NT2/D1 (cell line): Measurements from ENCODE around the gene PHF2.

ENCODE experiments used
- DNase-seq: peaks from one replicate; pipeline ENCODE4 v3.0.0-alpha.2; 2011; ENCODE audit warnings: low read depth, low spot score
- H3K27me3 ChIP-seq: 2 replicates; pipeline ENCODE4 v1.6.0; 2011; ENCODE audit warnings: mild to moderate bottlenecking; ENCODE audit not compliant: insufficient read length, insufficient read depth
- H3K36me3 ChIP-seq: 2 replicates; pipeline ENCODE4 v1.6.1; 2011; ENCODE audit warnings: mild to moderate bottlenecking, low read length, mixed read lengths; ENCODE audit not compliant: insufficient read depth, insufficient read length
- H3K4me1 ChIP-seq: 2 replicates; pipeline ENCODE4 v1.5.1; 2011; ENCODE audit not compliant: insufficient read depth, insufficient read length
- H3K4me3 ChIP-seq: 2 replicates; pipeline ENCODE4 v1.5.1; 2011; ENCODE audit warnings: low read depth; ENCODE audit not compliant: insufficient read length
- H3K9ac ChIP-seq: 2 replicates; pipeline ENCODE4 v1.6.0; 2011; ENCODE audit warnings: low read depth; ENCODE audit not compliant: insufficient read length
- H3K9me3 ChIP-seq: 2 replicates; pipeline ENCODE4 v1.5.1; 2011; ENCODE audit warnings: mild to moderate bottlenecking, low read length; ENCODE audit not compliant: insufficient read depth
- SUZ12 ChIP-seq: IDR thresholded peaks from 2 replicates; pipeline ENCODE4 v1.6.1; 2011; ENCODE audit not compliant: insufficient read length, insufficient read depth; ENCODE audit errors: extremely low read depth
- YY1 ChIP-seq: IDR thresholded peaks from 2 replicates; pipeline ENCODE4 v1.6.1; 2011; ENCODE audit not compliant: insufficient read length, insufficient read depth
- ZNF274 ChIP-seq: IDR thresholded peaks from 2 replicates; pipeline ENCODE4 v1.6.1; 2011; ENCODE audit warnings: mild to moderate bottlenecking, low read depth, low read length

Gene PHF2

DNA sequence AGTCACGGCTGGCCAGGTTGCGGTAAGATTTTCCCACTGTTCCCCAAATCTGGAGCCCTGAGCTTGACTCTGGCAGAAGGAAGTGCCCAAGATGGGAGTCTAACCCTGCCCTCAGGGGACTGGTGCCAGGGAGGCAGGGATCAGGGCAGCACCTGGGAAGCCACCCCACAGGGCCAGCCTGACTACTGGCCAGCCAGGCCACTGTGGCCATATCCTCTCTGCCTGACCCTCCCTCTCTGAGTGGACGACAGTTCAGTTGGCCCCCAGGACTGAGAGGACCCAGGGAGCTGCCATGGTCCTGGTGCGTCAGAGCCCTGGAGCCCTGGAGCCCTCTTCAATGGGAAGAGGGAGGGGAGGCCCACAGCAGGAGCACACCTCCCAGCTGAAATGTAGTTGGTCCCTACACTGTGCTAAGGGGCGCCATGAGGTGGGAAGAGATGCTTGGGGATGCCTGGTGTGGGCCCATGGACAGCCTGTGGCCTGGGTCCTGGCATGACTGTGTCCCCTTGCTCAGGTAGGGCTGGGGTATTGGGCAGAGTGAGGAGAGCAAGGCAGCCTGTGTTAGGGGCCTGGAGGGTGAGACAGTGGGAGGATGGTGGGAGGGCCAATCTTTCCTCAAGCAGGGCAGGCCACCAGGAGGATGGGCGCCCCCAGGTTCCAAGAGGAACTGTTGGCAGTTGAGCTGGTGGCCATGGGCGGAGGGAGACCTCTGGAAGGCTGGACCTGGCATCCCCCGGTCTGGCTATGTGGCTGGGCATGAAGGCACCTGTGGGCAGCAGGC, 81.1 kb downstream of the PHF2 start:
- Histone ChIP-seq H3K9me3 (no peaks in the 10 kb centered on the region), H3K27me3 (no peaks in the 10 kb centered on the region), H3K4me1 (peaks cover 13% of the 10 kb centered on the region), H3K36me3 (peaks cover 46% of the 10 kb centered on the region), H3K9ac (no peak overlapping the region), H3K4me3 (no peak overlapping the region)
- TF ChIP-seq SUZ12 = no peak
- DNase-seq = no peak

DNA sequence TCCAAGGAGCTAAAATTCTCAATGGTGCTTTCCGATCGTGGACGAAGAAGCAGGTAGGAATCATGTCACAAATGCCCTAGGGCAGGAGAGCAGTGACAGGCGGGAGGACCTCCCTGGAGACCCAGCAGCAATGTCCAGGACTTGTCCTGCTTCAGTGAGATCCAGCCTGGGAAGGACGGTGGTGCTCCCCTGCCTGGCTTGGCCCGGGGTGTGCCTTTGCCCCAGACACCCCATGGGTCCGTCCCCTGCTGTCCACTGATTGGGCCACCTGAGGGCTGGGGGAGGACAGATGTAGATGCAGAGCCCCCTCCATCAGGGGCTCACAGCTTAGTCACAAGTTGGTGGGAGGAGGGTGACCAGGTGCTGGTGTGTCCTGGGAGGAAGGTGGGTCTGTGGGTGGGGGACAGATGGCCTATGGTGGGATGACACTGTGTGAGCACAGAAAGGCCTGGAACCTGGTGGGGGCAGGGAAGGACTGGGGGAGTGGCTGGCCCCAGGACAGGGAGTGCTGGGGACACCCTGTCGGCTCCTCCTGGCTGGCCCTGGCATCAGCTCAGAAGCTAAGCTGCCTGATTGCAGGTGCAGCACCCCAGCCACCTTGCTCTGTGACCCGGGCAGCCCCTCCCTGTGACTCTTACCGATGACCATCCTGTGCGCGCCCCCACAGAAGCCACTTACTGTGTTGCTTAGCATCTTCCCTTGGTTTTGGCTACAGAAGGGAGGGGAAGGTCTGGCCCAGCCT, 82.0 kb downstream of the PHF2 start:
- Histone ChIP-seq H3K36me3 (peaks cover 48% of the 10 kb centered on the region), H3K4me1 (peaks cover 13% of the 10 kb centered on the region), H3K27me3 (no peaks in the 10 kb centered on the region), H3K9me3 (no peaks in the 10 kb centered on the region), H3K4me3 (no peak overlapping the region), H3K9ac (no peak overlapping the region)
- DNase-seq = no peak
- TF ChIP-seq YY1 = no peak
- TF ChIP-seq ZNF274 = no peak
- no peak for TF ChIP-seq SUZ12

DNA sequence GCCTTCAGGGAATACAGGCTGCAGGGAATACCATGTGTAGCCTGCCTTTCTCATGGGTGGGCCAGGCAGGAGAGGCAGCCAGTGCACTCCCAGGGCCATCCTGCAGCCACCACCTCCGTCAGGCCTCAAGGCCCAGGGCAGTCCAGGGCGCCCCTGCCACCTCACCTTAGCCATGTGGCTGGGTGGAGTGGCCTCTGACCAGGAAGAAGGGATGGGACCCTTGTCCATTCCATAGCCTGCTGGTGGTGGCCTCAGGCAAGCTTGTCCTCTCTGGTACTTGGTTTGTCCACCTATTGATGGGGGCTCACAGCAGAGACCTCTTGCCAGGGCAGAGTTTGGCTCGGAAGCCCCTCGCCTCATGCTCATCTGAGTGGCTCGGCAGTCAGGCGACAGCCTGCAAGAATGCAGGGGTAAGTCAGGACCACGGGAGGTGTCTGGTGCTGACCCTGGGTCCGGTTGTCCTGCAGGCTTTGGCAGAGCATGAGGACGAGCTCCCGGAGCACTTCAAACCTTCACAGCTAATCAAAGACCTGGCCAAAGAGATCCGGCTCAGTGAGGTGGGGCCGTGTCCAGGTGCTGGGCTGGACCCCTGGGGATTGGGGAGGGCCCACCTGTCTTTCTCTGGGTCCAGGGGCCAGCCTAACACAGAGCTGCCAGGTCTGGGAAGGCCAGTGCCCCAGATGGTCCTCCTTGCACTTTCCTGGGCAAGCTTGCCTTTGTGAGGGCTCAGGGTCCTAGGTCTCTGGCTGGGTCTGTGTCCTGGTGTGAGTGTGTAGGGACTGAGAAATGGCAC, 82.9 kb downstream of the PHF2 start:
- Histone ChIP-seq H3K4me3 (no peak overlapping the region), H3K36me3 (peaks cover 49% of the 10 kb centered on the region), H3K9me3 (no peaks in the 10 kb centered on the region), H3K27me3 (no peaks in the 10 kb centered on the region), H3K9ac (no peak overlapping the region), H3K4me1 (peaks cover 13% of the 10 kb centered on the region)
- no peak for TF ChIP-seq SUZ12
- no peak for TF ChIP-seq ZNF274
- no peak for TF ChIP-seq YY1
- DNase-seq = no peak

DNA sequence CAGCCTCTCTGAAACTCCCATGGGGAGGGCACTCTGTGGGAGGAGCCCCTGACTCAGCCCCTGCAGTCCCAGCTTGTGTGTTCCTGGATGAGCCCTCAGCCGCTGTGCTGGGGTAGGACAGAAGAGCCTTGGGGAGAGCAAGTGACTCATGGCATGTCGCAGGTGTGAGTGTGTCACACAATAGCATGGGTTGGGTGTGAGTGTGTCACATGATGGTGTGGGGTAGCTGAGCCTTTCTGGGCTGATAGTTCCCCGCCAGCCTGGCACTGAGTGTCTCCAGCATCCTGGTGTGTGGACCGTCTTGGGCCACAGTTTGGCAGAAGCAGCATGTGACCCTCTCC, 83.4 kb downstream of the PHF2 start:
- no peak for DNase-seq

DNA sequence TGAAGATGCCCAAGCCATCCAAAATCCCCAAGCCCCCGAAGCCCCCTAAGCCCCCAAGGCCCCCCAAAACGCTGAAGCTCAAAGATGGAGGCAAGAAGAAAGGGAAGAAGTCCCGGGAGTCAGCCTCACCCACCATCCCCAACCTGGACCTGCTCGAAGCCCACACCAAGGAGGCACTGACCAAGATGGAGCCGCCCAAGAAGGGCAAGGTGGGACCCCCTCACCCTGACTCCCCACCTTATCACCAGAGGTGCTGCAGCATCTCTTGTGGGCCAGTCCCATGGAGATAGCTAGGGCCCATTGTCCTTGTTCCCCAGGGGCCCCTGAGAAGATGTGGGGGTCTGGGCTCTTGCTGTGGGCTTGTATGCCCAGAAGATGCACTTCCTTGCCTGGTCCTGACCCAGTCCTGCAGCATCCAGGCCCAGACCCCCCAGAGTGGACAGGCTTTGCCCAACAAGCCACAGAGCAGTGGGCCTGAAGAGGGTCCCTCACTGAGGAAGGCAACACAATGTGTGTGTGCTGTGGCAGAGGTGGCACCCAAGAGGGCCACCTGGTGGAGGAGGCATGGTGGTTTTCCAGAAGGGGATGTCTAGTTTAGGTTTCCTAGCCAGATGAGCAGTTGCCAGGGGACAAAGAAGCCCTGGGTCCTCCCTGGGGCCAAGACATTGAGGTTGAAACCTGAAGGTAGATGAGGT, 84.1 kb downstream of the PHF2 start:
- Histone ChIP-seq H3K9me3 (no peaks in the 10 kb centered on the region), H3K9ac (no peak overlapping the region), H3K36me3 (peaks cover 41% of the 10 kb centered on the region), H3K27me3 (no peaks in the 10 kb centered on the region), H3K4me3 (no peak overlapping the region), H3K4me1 (peaks cover 13% of the 10 kb centered on the region)
- no peak for TF ChIP-seq YY1
- TF ChIP-seq ZNF274 = no peak
- DNase-seq = no peak

More for the DNA sequence above, 83.4 kb downstream of the PHF2 start:
- no peak for TF ChIP-seq ZNF274
- TF ChIP-seq YY1 = no peak
- no peak for TF ChIP-seq SUZ12
- Histone ChIP-seq H3K27me3 (no peaks in the 10 kb centered on the region), H3K4me1 (peaks cover 13% of the 10 kb centered on the region), H3K36me3 (peaks cover 44% of the 10 kb centered on the region), H3K4me3 (no peak overlapping the region), H3K9me3 (no peaks in the 10 kb centered on the region), H3K9ac (no peak overlapping the region)

DNA sequence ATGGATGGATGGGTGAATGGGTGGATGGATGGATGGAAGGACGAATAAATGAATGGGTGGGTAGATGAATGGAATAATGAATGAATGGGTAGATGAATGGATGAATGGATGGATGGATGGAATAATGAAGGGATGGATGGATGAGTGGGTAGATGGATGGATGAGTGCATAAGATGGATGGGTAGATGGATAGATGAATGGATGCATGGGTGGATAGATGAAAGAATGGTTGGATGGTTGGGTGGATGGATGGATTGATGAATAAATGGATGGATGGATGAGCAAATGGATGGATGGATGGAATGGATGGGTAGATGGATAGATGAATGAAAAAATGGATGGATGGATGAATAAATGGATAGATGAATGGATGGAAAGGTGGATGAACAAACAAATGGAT, 85.2 kb downstream of the PHF2 start:
- Histone ChIP-seq H3K27me3 (no peaks in the 10 kb centered on the region), H3K4me3 (no peak overlapping the region), H3K9ac (no peak overlapping the region), H3K36me3 (peaks cover 44% of the 10 kb centered on the region), H3K4me1 (peaks cover 9% of the 10 kb centered on the region), H3K9me3 (no peaks in the 10 kb centered on the region)
- DNase-seq = no peak
- TF ChIP-seq SUZ12 = no peak
- TF ChIP-seq ZNF274 = no peak
- TF ChIP-seq YY1 = no peak
